Stimulated activated CD4-positive, alpha-beta T cell treated with anti-CD3 and anti-CD28 coated beads, TNF-alpha, amount 100 ng/mL, for 1 hour (primary cell): ENCODE measurements around the gene PLAC9.
"Not testable (repeated sequence)": the region's sequence is repeated elsewhere in the genome, so short reads cannot be mapped to it uniquely, and the experiment has no call there.

Experiments
- DNase-seq, 3 donors: peaks; one replicate each; pipeline ENCODE4 v3.0.0-alpha.2; 2020; ENCODE audit warnings: low read depth in 3 of 3, low spot score in 1 of 3

The PLAC9 gene, protein sequence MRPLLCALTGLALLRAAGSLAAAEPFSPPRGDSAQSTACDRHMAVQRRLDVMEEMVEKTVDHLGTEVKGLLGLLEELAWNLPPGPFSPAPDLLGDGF

DNA sequence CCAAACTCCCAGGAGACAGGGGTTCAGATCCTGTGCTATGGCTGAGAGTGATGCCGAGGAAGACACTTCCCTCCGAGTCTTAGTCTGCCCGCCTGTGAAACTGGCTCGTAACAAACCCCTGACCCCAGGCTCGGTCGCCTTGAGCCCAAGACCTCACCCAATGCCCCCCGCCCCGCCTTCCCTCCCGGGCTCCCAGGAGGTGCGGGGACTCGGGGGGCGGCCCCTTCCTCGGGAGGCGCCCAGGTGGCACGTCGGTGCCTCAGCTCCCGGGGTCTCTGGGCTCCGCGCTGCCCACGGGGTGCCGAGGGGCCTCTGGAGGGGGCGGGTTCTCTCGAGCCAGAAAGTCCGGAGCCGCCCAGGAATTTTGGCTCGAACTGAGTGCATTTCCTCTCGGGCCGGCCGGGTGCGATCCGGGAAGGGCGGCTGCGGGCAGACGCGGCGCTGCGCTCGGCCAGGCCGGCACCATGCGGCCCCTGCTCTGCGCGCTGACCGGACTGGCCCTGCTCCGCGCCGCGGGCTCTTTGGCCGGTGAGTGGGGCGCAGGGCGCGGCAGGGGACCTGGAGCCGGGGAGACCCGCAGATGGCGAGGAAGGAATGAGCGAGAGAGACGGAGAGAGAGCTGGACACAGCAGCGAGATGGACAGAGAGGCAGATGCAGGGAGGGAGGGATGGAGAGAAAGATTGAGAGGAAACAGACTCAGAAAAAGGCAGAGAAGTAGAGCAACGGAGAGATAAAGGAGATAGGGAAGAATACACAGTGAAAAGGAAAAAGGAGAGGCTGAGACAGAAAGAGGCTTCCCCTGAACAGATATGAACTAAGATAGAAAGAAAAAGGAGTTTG is at the start of gene PLAC9:
Gene PLAC9, plus strand, starts transcription at position 432 of the 841 bp plus-strand sequence. Its CDS starts 33 bp downstream, at position 465.
- DNase-seq = no peak

DNA sequence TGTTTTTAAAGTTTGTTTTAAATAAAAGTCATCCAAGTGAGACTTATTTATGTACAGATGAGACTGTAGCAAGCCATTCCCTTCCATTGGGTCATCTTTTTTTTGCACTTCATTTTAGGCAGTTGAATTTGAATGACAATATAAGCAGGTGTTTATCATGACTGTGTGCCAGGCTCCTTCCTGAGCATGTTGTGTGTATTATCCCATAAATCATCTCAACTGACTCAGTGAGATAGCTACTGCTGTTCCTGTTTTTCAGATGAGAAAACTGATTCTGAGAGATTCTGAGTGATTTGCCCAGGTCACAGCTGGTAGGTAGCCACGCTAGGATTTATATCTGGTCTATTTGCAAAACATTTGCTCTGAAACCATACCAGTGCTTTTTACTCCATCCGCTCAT is 42.4 kb upstream of the PLAC9 start:
- no peak for DNase-seq

DNA sequence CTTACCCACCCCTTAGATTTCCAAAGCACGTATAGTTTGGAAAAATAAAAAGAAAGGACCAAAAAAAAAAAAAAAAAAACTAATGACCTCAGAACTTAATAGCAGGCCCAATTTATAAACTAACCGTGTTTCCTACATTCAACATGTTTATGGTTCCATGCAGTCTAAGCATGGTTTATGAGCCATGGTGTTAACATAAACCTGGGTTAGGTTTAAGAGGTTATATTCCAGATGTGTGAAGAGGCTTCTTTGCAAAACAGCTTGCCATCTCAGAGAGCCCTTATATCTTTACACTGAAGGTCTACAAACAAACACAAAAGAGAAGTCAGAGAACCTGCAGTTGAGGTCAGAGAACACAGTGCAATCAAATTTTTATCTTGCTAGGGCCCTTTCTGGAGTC is 38.3 kb upstream of the PLAC9 start:
- DNase-seq = no peak

DNA sequence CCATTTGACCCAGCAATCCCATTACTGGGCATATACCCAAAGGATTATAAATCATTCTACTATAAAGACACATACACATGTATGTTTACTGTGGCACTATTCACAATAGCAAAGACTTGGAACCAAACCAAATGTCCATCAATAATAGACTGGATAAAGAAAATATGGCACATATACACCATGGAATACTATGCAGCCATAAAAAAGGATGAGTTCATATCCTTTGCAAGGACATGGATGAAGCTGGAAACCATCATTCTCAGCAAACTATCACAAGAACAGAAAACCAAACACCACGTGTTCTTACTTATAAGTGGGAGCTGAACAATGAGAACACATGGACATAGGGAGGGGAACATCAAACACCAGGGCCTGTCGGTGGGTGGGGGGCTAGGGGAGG is 34.3 kb upstream of the PLAC9 start:
- not testable (repeated sequence) for DNase-seq

DNA sequence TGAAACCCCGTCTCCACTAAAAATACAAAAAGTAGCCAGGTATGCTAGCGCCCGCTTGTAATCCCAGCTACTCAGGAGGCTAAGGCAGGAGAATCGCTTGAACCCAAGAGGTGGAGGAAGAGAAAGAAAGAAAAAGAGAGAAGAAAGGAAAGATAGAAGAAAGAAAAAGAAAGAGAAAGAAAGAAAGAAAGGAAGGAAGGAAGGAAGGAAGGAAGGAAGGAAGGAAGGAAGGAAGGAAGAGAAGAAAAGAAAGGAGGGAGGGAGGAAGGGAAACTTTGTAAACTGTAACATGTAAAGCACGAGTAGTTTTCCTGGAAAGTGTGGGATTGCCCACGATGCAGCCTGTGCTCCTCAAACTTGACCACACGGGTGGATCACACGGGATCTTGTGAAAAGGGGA is 33.2 kb upstream of the PLAC9 start:
- DNase-seq = not testable (repeated sequence)

DNA sequence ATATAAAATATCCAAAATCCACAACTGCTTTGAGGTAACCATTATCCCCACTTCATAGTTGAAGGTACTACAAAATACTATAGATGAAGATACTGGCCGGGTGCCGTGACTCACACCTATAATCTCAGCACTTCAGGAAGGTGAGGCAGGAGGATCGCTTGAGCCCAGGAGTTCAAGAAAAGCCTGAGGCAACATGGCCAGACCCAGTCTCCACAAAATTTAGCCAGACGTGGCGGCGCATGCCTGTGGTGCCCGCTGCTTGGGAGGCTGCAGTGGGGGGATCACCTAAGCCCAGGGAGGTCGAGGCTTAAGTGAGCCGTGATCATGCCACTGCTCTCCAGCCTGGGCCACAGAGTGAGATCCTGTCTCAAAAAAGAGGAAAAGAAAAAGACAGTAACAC is 32.4 kb upstream of the PLAC9 start:
- no peak for DNase-seq

DNA sequence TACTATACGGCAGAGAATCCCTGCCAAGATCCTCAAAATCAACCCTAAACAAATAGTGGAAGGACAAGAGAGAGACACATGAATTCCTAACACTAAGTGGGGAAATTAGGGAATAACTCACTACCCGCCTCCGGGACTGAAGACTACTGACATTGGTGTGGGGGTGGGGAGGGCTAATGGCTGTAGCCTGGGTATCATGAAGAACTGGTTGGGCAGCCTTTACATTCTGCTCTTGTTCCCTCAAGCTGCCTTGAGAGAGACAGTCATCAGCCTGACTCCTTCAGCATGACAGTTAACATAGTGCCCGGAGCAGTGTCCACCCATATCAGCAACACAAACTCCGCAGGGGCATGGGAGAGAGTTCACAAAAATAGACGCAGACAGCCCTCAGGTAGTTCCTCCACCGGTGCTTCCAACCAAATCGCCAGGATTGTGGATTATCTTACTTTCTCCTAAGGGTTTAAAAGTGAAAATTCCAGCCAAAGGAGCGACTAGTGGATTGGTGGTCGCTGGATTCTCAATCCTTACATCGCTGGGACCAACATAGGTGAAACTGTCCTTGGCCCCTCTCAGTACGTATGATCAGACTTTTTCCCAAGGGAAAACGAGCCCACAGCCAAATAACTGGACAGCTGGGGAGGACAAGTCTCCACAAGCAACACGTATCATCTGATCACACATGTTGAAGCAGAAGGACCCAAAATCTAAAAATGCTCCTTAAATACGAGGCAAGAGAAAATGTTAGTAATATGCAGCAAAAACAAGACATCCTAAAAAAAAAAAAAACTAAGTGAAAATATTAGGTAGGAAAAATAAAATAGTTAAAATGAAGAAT is 31.5 kb upstream of the PLAC9 start:
- DNase-seq = no peak

DNA sequence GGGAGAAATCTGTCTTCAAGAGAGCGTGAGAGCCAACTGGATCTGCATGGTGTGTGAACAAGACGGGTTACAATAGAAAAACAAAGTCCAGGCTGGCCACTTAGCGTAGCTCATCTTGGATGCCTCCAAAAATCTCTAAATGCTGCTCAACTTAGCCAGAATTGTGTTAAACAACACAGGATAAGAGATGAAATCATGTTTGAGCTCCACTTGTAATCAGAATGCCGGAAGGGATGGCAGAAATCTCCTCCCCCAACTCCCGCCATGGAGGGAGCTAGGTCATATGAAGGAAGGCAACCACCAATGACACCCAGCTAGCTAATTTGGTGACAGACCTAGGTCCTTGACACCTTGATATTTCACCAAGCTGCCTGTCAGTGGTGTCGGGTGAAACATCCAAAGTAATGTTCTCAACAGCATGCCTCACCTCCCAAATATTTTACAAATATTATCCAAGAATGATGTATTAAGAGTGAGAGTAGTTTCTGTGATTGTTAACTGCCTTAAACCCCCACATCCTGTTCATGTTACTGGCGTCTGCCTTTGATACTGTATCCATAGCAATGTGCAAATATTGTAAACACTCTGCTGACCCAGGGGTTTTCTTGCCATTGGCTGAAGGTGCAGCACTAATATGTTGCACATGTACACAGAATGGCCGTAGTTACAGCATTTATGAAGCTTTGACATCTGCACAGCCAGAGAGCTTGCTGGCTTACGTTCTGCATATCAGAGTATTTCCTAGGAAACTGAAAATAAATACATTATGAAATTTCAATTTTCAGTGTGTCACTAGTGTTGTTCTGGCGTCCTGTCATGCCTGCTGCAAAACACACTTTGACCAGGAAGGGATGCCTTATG is 28.2 kb upstream of the PLAC9 start:
- no peak for DNase-seq

DNA sequence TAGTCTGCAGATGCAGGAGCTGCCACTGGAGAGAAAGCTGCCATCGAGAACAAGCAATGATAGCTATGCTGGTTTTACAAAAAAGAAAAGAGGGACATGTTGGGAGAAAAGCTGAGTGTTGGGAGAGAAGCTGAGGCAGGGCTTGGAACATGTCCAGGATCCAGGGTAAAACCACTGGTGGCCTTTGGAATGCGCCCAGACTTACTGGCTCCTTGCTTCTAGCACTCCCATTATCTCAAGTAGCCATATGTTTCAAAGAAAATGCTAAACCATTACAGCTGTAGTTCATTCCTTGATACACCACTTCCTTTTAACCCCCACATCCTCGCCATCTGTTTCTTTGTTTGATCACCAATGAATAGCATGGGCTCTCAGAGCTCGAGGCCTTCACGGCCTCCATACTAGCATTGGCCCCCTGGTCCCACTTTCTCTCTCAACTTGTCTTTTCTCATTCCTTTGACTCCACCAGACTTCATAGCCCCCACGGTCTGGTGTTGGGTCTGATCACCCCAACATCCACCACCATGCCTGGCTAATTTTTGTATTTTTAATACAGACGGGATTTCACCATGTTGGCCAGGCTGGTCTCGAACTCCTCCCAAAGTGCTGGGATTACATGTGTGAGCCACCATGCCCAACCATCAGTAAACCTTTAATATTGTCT is 23.8 kb upstream of the PLAC9 start:
- no peak for DNase-seq

DNA sequence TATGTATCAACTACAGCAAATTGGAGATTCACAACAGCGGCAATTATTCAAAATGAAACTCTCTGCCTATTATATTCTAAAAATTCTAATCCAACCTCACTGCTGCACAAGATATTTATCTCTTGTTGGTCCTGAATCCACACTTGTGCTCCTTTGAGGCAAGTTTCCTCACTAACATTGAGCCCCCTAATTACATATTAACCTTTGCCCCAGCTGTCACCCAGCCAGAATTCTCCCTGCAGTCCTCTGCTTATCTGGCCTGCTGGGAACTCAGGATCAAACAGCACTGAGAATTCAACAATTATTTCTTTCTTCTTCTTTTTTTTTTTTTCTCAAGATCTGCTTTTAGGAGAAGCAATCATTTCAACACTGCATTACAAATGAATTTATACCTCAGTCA is 21.5 kb upstream of the PLAC9 start:
- DNase-seq = no peak

DNA sequence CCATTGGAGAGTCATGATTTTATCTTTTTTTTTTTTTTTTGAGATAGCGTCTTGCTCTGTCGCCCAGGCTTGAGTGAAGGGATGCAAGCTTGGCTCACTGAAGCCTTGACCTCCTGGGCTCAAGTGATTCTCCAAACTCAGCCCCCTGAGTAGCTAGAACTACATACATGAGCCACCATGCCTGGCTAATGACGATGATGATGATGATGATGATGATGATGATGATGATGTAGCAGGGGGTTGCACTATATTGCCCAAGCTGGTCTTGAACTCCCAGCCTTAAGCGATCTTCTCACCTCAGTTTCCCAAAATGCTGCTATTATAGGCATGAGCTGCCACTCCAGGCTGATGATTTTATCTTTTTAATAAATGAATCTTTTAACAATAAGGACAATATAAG is 13.9 kb upstream of the PLAC9 start:
- DNase-seq = no peak

DNA sequence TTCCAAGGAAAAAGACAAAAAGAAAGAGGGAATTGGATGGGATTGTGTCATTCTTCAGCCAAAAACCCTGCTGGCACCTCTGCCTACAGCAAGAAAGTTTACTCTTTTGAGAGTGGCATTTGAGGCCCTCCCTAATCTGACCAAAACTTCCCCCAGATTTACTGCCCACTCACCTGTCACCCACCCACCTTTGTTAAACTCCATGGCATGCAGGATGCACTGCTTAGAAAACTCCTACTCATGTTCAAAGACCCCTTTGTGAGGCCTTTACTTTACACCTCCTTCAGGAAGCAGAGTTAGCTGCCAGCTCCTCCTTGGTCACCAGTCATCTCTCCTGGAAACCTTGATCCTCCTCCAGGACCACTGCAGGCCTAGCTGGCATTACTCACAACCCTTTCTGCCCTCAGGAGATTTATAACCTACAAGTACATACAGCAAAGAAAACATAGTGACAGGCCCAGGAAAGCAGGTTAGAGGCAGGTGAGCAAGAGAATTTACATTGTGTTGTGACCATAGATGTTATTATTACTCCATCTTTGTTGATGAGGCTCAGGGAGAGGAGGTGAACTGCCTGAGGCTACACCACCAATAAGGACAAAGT is 10.3 kb upstream of the PLAC9 start:
- DNase-seq = no peak

DNA sequence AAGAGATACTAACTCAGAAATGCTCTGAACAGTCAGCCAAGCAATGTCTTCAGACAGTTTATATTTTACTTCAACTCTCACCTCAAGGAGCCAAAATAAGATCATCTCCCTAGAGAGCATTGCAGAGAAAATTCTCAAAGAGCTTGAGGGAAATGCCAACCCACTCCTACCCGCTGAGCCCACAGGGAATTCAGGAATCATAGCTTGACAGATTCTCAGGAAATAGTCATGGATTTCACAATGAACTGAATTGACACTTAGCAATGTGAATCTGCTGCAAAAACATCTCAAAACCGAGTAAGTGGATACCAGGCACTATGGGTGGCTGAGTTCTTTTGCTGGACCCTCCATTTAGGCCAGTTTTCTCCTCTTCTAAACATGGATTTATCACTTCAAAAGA is 9.8 kb upstream of the PLAC9 start:
- no peak for DNase-seq

DNA sequence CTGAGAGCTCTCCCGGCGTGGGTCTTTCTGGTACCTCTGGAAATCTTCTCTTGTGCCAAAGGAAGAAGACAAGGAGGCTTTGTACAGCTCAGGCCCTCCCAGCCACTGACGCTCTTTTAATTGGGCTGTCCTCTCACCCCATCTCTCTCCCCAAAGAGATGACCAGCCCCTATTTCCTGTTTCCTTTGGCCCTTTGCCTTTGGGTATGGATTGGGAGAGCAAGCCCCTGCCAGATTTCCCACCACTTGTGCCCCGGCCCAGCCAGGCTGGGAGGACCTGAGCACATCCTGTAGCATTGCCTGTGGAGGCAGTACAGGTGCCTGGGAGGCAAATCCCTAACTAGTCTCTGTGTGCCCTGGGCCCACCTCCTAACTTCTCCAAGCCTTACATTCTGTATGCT is 5.7 kb upstream of the PLAC9 start:
- no peak for DNase-seq

DNA sequence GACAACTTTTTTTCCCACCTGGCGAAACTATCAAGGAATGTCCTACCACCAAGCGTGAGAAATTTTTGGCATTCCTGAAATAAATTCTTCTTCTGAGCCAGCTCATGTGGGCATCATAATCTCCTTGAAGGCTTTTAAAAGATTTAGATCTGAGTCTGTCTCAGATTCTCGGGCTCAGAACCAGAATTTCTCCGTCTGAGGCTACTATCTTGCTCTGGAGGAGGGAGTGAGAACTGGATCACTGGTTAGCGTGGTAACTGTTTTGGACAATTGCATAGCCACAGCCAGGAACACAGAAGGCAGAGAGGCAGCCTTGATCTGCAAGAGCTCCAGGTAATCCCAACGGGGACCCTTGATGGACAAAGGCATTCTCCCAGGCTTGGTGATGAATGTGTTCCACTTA is 1.0 kb upstream of the PLAC9 start:
- DNase-seq = no peak

DNA sequence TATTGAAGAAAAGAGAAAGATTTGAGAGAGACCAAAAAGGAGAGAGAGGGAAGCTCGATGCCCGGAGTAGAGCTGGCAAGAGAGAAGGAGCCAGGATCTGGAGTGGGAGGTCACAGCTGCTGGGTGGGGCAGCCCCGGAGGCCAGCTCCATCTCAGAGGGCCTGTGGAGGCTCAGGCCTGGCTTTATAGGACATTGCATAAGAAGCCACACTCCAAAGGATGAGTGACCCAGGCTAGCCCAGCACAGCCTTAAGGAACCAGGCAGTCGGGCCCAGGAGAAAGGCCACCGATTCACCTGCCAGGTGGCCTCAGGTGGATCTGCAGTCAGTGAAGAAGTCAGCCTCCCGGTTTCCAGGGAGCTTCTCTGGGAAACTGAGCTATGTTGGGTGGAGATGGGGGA is 676 bp downstream of the PLAC9 start:
- DNase-seq = no peak

DNA sequence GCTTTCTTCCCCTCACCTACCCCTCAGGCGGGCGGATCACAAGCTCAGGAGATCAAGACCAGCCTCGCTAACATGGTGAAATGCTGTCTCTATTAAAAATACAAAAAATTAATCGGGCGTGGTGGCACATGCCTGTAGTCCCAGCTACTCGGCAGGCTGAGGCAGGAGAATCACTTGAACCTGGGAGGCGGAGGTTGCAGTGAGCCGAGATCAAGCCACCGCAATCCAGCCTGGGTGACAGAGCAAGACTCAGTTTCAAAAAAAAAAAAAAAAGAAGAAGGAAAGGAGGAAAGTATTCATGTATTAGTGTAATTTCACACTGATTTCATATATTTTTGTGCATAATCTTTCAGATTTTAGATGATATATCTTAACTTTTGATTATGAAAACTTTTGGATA is 1.2 kb downstream of the PLAC9 start:
- not testable (repeated sequence) for DNase-seq

DNA sequence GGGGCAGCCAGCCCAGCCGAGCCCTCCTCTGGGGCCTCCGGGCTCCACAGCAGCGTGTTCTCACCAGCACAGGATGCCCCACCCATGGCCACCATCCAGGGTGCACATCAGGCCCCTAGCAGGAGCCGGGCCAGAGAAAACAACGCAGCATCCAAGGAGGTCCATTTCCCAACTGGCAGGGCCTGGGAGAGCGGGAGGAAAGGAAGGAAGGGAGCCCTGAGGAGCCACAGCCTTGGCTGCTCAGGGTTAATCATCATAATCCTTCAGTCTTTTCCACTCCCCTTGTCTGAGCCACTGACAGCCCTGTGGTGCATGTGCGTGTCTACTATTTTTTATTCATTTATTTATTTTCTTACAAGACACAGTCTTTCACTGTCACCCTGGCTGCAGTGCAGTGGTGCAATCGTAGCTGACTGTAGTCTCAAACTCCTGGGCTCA is 3.6 kb downstream of the PLAC9 start:
- DNase-seq = no peak

DNA sequence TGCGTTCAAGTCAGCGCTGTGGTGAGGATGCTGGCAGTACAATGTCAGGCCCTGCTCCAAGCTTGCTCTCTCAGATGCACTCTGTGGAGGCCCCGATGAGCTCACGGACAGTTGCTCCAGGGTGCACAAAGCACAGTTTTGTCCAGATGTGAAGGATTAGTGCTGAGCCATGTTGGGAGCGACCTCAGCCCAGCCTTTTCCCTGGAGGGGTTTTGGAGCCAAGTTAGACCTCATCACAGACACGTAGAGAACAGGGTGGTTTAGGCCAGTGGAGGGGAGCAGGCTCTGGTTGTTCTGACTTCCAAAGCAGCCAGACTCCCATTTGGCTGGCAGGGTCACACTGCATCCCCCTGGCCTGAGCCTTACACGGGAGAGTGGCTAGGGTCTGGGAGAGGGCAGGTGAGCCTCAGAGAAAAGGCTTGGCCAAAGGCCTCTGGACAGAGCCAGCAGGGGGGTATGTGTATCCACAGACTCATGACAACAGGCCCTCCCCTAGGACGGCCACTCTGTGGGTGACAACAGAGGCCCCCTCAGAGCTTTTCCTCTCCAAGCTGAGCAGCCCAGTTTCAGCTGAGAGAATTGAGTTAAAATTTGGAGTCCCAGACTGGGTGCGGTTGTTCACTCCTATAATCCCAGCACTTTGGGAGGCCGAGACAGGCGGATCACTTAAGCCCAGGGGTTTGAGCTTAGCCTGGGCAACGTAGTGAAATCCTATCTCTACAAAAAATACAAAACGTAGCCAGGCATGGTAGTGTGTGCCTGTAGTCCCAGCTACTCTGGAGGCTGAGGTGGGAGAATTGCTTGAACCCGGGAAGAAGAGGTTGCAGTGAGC is 4.7 kb downstream of the PLAC9 start:
- no peak for DNase-seq
